GM20431 (cell line): Measurements from ENCODE around the gene PRRX1.

Source experiments
- in situ Hi-C: fragments of 300-500 bp; cut with MseI, MboI; formaldehyde crosslinking; loops from one replicate; pipeline ENCODE4 v1.15.0; 2020; ENCODE audit warnings: low sequenced_read_pairs; ENCODE audit not compliant: unreplicated experiment

PRRX1 gene

GRCh38 chr1:170742600-170742999, 78.7 kb downstream of the PRRX1 start:
- in situ Hi-C loops, result no loop called here

- in situ Hi-C loops, result no loop called here
Measured at GRCh38 chr1:170743083-170743482, 79.2 kb downstream of the PRRX1 start.

GRCh38 chr1:170749549-170749948, 85.6 kb downstream of the PRRX1 start:
- in situ Hi-C loops, result no loop called here

GRCh38 chr1:170749959-170750358, 86.0 kb downstream of the PRRX1 start:
- in situ Hi-C loops, result no loop called here

GRCh38 chr1:170755795-170756194, 91.9 kb downstream of the PRRX1 start:
- in situ Hi-C loops, result no loop called here

GRCh38 chr1:170758992-170759391, 95.1 kb downstream of the PRRX1 start:
- in situ Hi-C loops, result no loop called here

- in situ Hi-C loops, result no loop called here
Measured at GRCh38 chr1:170765279-170765678, 101.3 kb downstream of the PRRX1 start.

GRCh38 chr1:170765712-170766330, 101.9 kb downstream of the PRRX1 start:
- in situ Hi-C loops, result no loop called here

GRCh38 chr1:170768929-170769328, 105.0 kb downstream of the PRRX1 start:
- in situ Hi-C loops, result no loop called here

- in situ Hi-C loops, result no loop called here
Measured at GRCh38 chr1:170769691-170770090, 105.8 kb downstream of the PRRX1 start.

GRCh38 chr1:170770254-170770653, 106.3 kb downstream of the PRRX1 start:
- in situ Hi-C loops, result no loop called here

- in situ Hi-C loops, result no loop called here
Measured at GRCh38 chr1:170776252-170776651, 112.3 kb downstream of the PRRX1 start.

- in situ Hi-C loops, result no loop called here
Measured at GRCh38 chr1:170776777-170777176, 112.8 kb downstream of the PRRX1 start.
